ENCODE results near the gene SRP68.

SRP68 gene

DNA sequence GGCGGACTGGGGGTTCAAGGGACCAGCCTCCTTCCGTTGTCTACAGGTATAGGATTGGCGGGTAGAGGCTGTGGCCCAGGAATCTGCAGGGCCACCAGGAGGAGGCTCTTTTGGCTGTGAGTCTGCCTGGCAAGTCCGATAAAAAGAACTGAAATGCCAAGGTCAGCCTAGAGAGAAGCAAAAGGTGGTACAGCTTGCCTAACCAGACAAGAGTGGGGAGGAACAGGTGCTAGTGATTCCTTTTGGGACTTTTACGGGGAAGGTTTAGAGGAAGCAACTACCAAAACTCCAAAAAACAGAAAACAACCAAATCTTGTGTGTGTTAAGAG, 39.6 kb downstream of the SRP68 start:
- DNase-seq (ENCODE audit: low read depth): no peak
- TF ChIP-seq, protein P1, sequence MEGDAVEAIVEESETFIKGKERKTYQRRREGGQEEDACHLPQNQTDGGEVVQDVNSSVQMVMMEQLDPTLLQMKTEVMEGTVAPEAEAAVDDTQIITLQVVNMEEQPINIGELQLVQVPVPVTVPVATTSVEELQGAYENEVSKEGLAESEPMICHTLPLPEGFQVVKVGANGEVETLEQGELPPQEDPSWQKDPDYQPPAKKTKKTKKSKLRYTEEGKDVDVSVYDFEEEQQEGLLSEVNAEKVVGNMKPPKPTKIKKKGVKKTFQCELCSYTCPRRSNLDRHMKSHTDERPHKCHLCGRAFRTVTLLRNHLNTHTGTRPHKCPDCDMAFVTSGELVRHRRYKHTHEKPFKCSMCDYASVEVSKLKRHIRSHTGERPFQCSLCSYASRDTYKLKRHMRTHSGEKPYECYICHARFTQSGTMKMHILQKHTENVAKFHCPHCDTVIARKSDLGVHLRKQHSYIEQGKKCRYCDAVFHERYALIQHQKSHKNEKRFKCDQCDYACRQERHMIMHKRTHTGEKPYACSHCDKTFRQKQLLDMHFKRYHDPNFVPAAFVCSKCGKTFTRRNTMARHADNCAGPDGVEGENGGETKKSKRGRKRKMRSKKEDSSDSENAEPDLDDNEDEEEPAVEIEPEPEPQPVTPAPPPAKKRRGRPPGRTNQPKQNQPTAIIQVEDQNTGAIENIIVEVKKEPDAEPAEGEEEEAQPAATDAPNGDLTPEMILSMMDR (IDR thresholded peaks at IDR 0.05; ENCODE audit: control insufficient read depth, insufficient read depth, low read depth, low read length, missing control alignments): no peak
- no peak overlapping the region for H3K4me3 ChIP-seq (ENCODE audit: control insufficient read depth, low read depth, low read length)

DNA sequence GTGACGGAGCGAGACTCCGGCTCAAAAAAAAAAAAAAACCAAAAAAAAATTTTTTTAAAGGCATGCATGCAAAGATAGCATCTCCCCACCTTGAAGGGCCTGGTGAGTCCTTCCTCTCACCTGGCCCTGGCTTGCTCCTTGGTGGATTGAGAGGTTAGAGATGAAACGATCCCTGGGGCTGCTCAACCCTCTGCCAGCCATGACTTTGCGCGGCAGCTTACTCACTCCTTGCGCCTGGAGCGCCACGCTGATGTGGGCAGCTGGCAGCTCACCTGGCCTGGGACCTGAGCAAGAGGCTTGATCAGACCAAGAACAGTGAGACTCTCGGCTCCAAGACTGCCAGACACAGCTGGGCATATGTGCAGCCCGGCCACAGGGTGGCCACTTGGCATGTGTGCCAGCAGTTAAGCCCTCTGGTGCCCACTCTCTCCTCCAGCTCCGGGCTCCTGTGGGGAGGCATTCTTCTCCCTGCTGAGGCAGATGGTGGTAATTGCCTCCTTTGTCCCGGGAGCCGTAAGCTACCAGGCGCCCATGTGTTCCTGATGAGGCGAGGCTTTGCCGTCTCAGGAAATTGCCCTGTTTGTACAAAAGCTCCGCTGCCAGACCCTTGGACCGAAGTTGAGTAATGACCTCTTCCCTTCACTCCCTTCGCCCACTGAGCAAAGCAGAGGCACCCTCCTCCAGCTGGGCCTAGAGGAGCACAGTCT, 40.1 kb downstream of the SRP68 start:
- DNase-seq (ENCODE audit: low read depth): no peak
- TF ChIP-seq, protein P1 (IDR thresholded peaks at IDR 0.05; ENCODE audit: control insufficient read depth, insufficient read depth, low read depth, low read length, missing control alignments): no peak
- no peak overlapping the region for H3K4me3 ChIP-seq (ENCODE audit: control insufficient read depth, low read depth, low read length)

DNA sequence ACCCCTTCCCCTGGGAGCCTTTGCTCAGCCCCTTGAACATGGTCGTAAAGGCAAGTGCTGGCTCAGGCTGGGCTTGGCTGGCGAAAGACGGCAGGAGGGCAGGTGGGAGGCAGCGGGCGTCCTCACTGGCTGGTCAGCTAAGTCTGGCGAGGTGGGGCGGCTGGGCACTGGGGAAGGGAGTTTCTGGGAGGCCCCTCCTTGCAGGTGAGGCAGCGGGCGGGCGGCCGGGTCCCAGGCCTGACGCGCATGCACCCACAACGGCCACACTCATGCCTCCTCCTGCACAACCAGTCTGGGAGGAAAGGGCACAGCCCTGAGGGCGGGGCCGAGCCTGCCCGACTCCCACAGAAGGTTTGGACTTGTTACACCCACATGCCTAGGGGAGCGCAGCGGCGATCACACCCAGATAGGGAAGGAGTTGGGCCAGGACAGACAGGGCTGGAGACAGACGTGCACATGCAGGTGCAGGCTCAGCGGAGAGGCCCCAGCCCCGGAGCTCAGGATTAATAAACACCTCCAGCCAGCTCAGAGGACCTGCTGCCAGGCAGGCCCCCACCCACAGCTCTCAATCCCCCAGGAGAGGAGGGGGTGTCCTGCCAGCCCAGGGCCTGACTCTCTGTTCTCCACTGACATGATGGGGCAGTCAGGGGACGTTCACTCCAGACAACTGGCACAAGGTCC, 45.0 kb downstream of the SRP68 start, which contains the start of gene EVPL:
TSS of gene EVPL (minus strand) at position 148 of the 681 bp plus-strand sequence. CDS start at position 40, 108 bp downstream.
- DNase-seq (ENCODE audit: low read depth): no peak
- no peak within 1 kb of the TSS for H3K4me3 ChIP-seq (ENCODE audit: control insufficient read depth, low read depth, low read length)
- TF ChIP-seq, protein P1 (IDR thresholded peaks at IDR 0.05; ENCODE audit: control insufficient read depth, insufficient read depth, low read depth, low read length, missing control alignments): no peak

DNA sequence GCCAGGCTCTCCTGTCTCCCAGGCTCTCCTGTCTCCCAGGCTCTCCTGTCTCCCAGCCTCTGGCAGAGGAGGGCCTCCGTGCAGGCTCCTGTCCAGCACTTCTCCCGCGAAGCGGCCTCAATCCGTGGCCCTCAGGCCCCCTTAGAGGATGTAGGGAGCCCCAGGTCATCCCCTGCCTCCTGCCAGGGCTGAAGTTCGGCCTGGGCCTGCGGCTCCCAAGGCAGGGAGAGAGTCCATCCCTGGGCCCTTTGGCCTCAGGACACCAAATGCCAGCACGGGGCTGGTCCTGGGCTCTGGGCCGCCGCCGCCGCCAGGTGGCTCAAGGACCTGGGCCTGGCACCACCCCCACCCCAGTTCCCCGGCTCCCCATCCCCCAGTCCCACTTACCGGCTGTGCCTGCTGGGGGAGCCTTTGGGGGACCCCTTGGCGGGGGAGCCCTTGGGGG, 45.6 kb downstream of the SRP68 start:
- TF ChIP-seq, protein P1 (IDR thresholded peaks at IDR 0.05; ENCODE audit: control insufficient read depth, insufficient read depth, low read depth, low read length, missing control alignments): no peak
- no peak for DNase-seq (ENCODE audit: low read depth)
- H3K4me3 ChIP-seq (ENCODE audit: control insufficient read depth, low read depth, low read length): no peak overlapping the region

DNA sequence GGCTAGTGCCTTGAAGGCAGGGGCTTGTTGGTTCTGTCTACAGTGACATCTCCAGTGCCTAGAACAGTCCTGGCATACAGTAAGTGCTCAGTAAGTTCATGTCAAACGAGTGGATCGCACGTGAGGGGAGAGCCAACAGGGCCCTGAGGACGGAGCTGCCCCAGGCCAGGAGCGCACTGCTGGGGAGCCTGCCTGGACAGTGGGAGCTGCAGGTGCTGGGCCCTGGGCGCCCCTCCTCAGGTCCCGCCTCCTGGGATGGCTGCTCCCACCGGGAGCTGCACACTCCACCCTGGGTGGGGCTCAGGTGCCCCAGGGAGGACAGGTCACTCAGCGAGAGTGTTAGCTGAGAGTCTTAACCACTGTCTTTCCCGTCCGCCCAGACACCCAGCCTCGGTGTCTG, 47.0 kb downstream of the SRP68 start:
- DNase-seq (ENCODE audit: low read depth): no peak
- H3K4me3 ChIP-seq (ENCODE audit: control insufficient read depth, low read depth, low read length): no peak overlapping the region
- TF ChIP-seq, protein P1 (IDR thresholded peaks at IDR 0.05; ENCODE audit: control insufficient read depth, insufficient read depth, low read depth, low read length, missing control alignments): no peak

DNA sequence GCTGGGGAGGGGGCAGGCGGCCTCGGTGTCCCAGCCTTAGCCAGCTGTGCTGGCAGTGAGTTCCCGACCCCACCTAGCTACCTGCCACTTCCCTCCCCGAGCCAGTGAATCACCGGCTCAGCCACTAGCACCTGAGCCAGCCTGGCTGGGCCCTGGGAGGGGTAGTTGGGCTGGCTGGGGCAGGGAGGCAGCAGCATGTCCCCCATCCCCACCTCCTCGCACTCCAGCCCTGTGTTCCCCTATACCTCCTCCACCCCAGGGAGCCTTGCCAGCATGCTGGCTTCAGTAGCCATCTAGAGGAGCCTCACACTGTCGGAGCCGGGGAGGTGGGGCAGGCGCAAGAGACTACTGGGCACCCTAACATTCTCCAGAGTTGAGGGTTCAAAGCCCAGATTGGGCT, 48.0 kb downstream of the SRP68 start:
- DNase-seq (ENCODE audit: low read depth): no peak
- H3K4me3 ChIP-seq (ENCODE audit: control insufficient read depth, low read depth, low read length): no peak overlapping the region
- TF ChIP-seq, protein P1 (IDR thresholded peaks at IDR 0.05; ENCODE audit: control insufficient read depth, insufficient read depth, low read depth, low read length, missing control alignments): no peak
